GM12892 (cell line): ENCODE results near the gene TPST2.

Experiments used
- DNase-seq: peaks from one replicate; pipeline ENCODE4 v3.0.0; 2011; ENCODE audit not compliant: insufficient read length
- FAIRE-seq: peaks from 2 replicates; lab custom pipeline; 2011; peaks lifted over from hg19 to GRCh38; lab: Jason Lieb, UNC
- POLR2A ChIP-seq: IDR thresholded peaks from 2 replicates; pipeline ENCODE4 v1.6.1; 2011; ENCODE audit warnings: low read depth, low read length, control low read depth
- POLR2AphosphoS5 ChIP-seq: IDR thresholded peaks from 2 replicates; pipeline ENCODE4 v1.6.1; 2011; ENCODE audit warnings: low read depth, low read length, control low read depth
- TAF1 ChIP-seq: IDR thresholded peaks from 2 replicates; pipeline ENCODE4 v1.6.1; 2011; ENCODE audit warnings: low read depth, mild to moderate bottlenecking, control low read depth, low read length, borderline replicate concordance

Gene TPST2

GRCh38 chr22:26482161-26482560 lies 107.8 kb downstream of the TPST2 start:
- no peak for FAIRE-seq
- no peak for DNase-seq
- TF ChIP-seq POLR2AphosphoS5 (no peak), POLR2A (no peak), TAF1 (no peak)

GRCh38 chr22:26481694-26482093 lies 108.2 kb downstream of the TPST2 start:
- DNase-seq = no peak
- TF ChIP-seq POLR2A (no peak), POLR2AphosphoS5 (no peak), TAF1 (no peak)

GRCh38 chr22:26481112-26481693 lies 108.7 kb downstream of the TPST2 start:
- TF ChIP-seq POLR2A = no peak
- no peak for TF ChIP-seq POLR2AphosphoS5
- TF ChIP-seq TAF1 = no peak
- DNase-seq (no peak), FAIRE-seq (no peak)

More at GRCh38 chr22:26481694-26482093, 108.2 kb downstream of the TPST2 start:
- peak; percentile 56 for FAIRE-seq

- no peak for DNase-seq
- no peak for TF ChIP-seq TAF1
- TF ChIP-seq POLR2A = no peak
- no peak for TF ChIP-seq POLR2AphosphoS5
- FAIRE-seq = no peak
Observed at GRCh38 chr22:26480611-26480932, 109.4 kb downstream of the TPST2 start.

GRCh38 chr22:26479792-26480610 lies 109.9 kb downstream of the TPST2 start:
- TF ChIP-seq TAF1 = no peak
- FAIRE-seq (peak; percentile 24), DNase-seq (no peak)

GRCh38 chr22:26479043-26479791 lies 110.7 kb downstream of the TPST2 start:
- no peak for DNase-seq
- TF ChIP-seq POLR2AphosphoS5 (no peak), POLR2A (no peak), TAF1 (no peak)
- FAIRE-seq = peak; percentile 66

GRCh38 chr22:26477341-26477731 lies 112.6 kb downstream of the TPST2 start:
- FAIRE-seq = no peak
- no peak for TF ChIP-seq POLR2AphosphoS5
- TF ChIP-seq TAF1 = no peak
- TF ChIP-seq POLR2A = no peak
- DNase-seq = no peak

- no peak for FAIRE-seq
Observed at GRCh38 chr22:26476705-26477340, 113.1 kb downstream of the TPST2 start.

GRCh38 chr22:26474682-26475081 lies 115.2 kb downstream of the TPST2 start:
- FAIRE-seq (peak; percentile 53), DNase-seq (no peak)
- TF ChIP-seq TAF1 (no peak), POLR2A (no peak), POLR2AphosphoS5 (no peak)

More at GRCh38 chr22:26476705-26477340, 113.1 kb downstream of the TPST2 start:
- no peak for DNase-seq
- TF ChIP-seq TAF1 = no peak
- no peak for TF ChIP-seq POLR2AphosphoS5
- no peak for TF ChIP-seq POLR2A
